Sigmoid colon (tissue), 7 donors: ENCODE results near the gene THAP12. TPM values are rescaled to one million over a fixed set of nuclear protein-coding genes. Genes with fewer than 3 reads are reported as not detected.

ENCODE experiments used
- DNase-seq: peaks from one replicate; pipeline ENCODE4 v3.0.0-alpha.2; 2019
- H3K27ac ChIP-seq, 4 donors: fragments of 200-600 bp; sonication (generic); one replicate each; pipeline ENCODE4 v1.5.1; 2016 to 2019; ENCODE audit warnings: mild to moderate bottlenecking in 1 of 4
- H3K27me3 ChIP-seq, 3 donors: fragments of 200-600 bp; sonication (generic); one replicate each; pipeline ENCODE4 v1.5.1; 2019; ENCODE audit warnings: mild to moderate bottlenecking in 1 of 3
- H3K36me3 ChIP-seq, 4 donors: fragments of 200-600 bp; sonication (generic); one replicate each; pipeline ENCODE4 v1.5.1; 2016 to 2019
- H3K4me1 ChIP-seq, 4 donors: fragments of 200-600 bp; sonication (generic); one replicate each; pipeline ENCODE4 v1.5.1; 2017 to 2019
- H3K4me3 ChIP-seq, 4 donors: fragments of 200-600 bp; sonication (generic); one replicate each; pipeline ENCODE4 v1.5.1; 2017 to 2019; ENCODE audit warnings: mild to moderate bottlenecking in 2 of 4, moderate library complexity in 1 of 4
- H3K9me3 ChIP-seq, 4 donors: fragments of 200-600 bp in 3 of 4; sonication (generic) in 3 of 4; one replicate each; pipeline versions ENCODE4 v1.5.1 to v1.6.1; 2013 to 2019
- CTCF ChIP-seq, 4 experiments: fragments of 450-650 bp in 3 of 4; fragments of 200-600 bp in 1 of 4; IDR thresholded peaks; one replicate each; pipeline ENCODE4 v1.5.1; 2016 to 2019; ENCODE audit warnings: antibody characterized with exemption in 4 of 4, mild to moderate bottlenecking in 3 of 4, moderate library complexity in 2 of 4
- EP300 ChIP-seq, 4 donors: sonication (generic); formaldehyde crosslinking; IDR thresholded peaks; one replicate each; pipeline ENCODE4 v1.6.1; 2017; ENCODE audit warnings: antibody characterized with exemption in 4 of 4
- POLR2A ChIP-seq, 2 donors: fragments of 450-650 bp; IDR thresholded peaks; one replicate each; pipeline ENCODE4 v1.6.1; 2016; ENCODE audit warnings: antibody characterized with exemption in 2 of 2, mild to moderate bottlenecking in 2 of 2, moderate library complexity in 2 of 2
- POLR2AphosphoS5 ChIP-seq, 4 donors: sonication (generic); formaldehyde crosslinking; IDR thresholded peaks; one replicate each; pipeline ENCODE4 v1.6.1; 2017; ENCODE audit warnings: antibody characterized with exemption in 4 of 4
- WGBS, 2 donors: extraction: QIAGEN DNeasy Blood & Tissue Kit; methylation state at CpG; one replicate each; pipeline ENCODE4 v1.1.7; 2013; 5-methylcytosine and 5-hydroxymethylcytosine counted together
- intact Hi-C: fragments of 100-400 bp; cut with DNase I; formaldehyde crosslinking; loops from one replicate; pipeline ENCODE4 v1.15.1; 2023
- polyA plus RNA-seq, 3 donors: library from polyadenylated mRNA; stranded (reverse); fragments of 200-250 nt; gene quantifications; one replicate each; pipeline ENCODE4 v1.2.3, GENCODE V29; 2013
- total RNA-seq, 4 donors: library from RNA; depleted of rRNA; stranded (reverse); fragments of >200 nt; gene quantifications; one replicate each; pipeline ENCODE4 v1.1.0, GENCODE V29; 2016
- donor health status: healthy with polysubstance abuse.
- donor health status: Bipolar disorder and iron deficiency.
- donor health status: healthy.

The THAP12 gene
- total and polyA plus RNA-seq, 7 donors, result 27.1 to 43.2 (median 30.1) TPM

GRCh38 chr11:76371170-76371569 lies 9.8 kb downstream of the THAP12 start:
- H3K4me1 ChIP-seq, result peaks cover 0 to 26% (median 14%) of the 10 kb centered on the region in 4 donors
- no peak overlapping the region for H3K4me3 ChIP-seq
- no peak for TF ChIP-seq POLR2AphosphoS5 (IDR thresholded peaks at IDR 0.05)
- TF ChIP-seq POLR2A (IDR thresholded peaks at IDR 0.05), result no peak
- no peak for TF ChIP-seq CTCF (IDR thresholded peaks at IDR 0.05)
- no peak for TF ChIP-seq EP300 (IDR thresholded peaks at IDR 0.05)
- intact Hi-C loops, result no loop called here
- WGBS, 2 donors, result 3 to 26% methylated on average over 3 of the region's 3 CpGs
- H3K36me3 ChIP-seq, result no peaks in the 10 kb centered on the region
- H3K9me3 ChIP-seq, result no peaks in the 10 kb centered on the region
- H3K27me3 ChIP-seq, result no peaks in the 10 kb centered on the region
- no peak overlapping the region for H3K27ac ChIP-seq
- no peak for DNase-seq

- intact Hi-C loops, result no loop called here
- Histone ChIP-seq H3K36me3 (peaks cover 0 to under 1% (median 0%) of the 10 kb centered on the region in 4 donors), H3K9me3 (no peaks in the 10 kb centered on the region), H3K27me3 (no peaks in the 10 kb centered on the region), H3K4me1 (peaks cover 0 to 12% (median 7%) of the 10 kb centered on the region in 4 donors), H3K4me3 (no peak overlapping the region), H3K27ac (no peak overlapping the region)
- no peak for DNase-seq
- 22 to 70% methylated on average over 6 of the region's 6 CpGs for WGBS, 2 donors
- TF ChIP-seq POLR2AphosphoS5 (IDR thresholded peaks at IDR 0.05), result no peak
- no peak for TF ChIP-seq CTCF (IDR thresholded peaks at IDR 0.05)
- TF ChIP-seq EP300 (IDR thresholded peaks at IDR 0.05), result no peak
- TF ChIP-seq POLR2A (IDR thresholded peaks at IDR 0.05), result no peak
Measured at GRCh38 chr11:76369406-76369805, 11.5 kb downstream of the THAP12 start.

GRCh38 chr11:76368490-76368889 lies 12.4 kb downstream of the THAP12 start:
- DNase-seq, result no peak
- peaks cover 0 to 12% (median 7%) of the 10 kb centered on the region in 4 donors for H3K4me1 ChIP-seq
- H3K27ac ChIP-seq, result no peak overlapping the region
- H3K9me3 ChIP-seq, result no peaks in the 10 kb centered on the region
- TF ChIP-seq EP300 (IDR thresholded peaks at IDR 0.05) (no peak), POLR2AphosphoS5 (IDR thresholded peaks at IDR 0.05) (no peak), POLR2A (IDR thresholded peaks at IDR 0.05) (no peak), CTCF (IDR thresholded peaks at IDR 0.05) (no peak)
- no peaks in the 10 kb centered on the region for H3K27me3 ChIP-seq
- WGBS, 2 donors, result 20 to 66% methylated on average over 1 of the region's 1 CpG
- H3K4me3 ChIP-seq, result no peak overlapping the region
- H3K36me3 ChIP-seq, result peaks cover 0 to 8% (median 0%) of the 10 kb centered on the region in 4 donors
- intact Hi-C loops, result no loop called here

- Histone ChIP-seq H3K36me3 (peaks cover 0 to 15% (median 0%) of the 10 kb centered on the region in 4 donors), H3K4me3 (no peak overlapping the region), H3K27me3 (no peaks in the 10 kb centered on the region), H3K9me3 (no peaks in the 10 kb centered on the region), H3K27ac (no peak overlapping the region), H3K4me1 (peaks cover 0 to 19% (median 13%) of the 10 kb centered on the region in 4 donors)
- WGBS, 2 donors, result 92 to 94% methylated on average over 16 of the region's 16 CpGs
- intact Hi-C loops, result no loop called here
- DNase-seq, result no peak
- no peak for TF ChIP-seq CTCF (IDR thresholded peaks at IDR 0.05)
- TF ChIP-seq EP300 (IDR thresholded peaks at IDR 0.05), result no peak
- no peak for TF ChIP-seq POLR2A (IDR thresholded peaks at IDR 0.05)
- no peak for TF ChIP-seq POLR2AphosphoS5 (IDR thresholded peaks at IDR 0.05)
Measured at GRCh38 chr11:76365038-76365679, 15.8 kb downstream of the THAP12 start.
